ENCODE measurements around the gene RSPRY1. TPM values are rescaled to one million over a fixed set of nuclear protein-coding genes. Genes with fewer than 3 reads are reported as not detected.

Gene RSPRY1
- total and polyA plus RNA-seq, 2 donors (not counting 1 experiment from before 2014, with no cell fraction given), result 36.5 to 51.9 TPM

DNA sequence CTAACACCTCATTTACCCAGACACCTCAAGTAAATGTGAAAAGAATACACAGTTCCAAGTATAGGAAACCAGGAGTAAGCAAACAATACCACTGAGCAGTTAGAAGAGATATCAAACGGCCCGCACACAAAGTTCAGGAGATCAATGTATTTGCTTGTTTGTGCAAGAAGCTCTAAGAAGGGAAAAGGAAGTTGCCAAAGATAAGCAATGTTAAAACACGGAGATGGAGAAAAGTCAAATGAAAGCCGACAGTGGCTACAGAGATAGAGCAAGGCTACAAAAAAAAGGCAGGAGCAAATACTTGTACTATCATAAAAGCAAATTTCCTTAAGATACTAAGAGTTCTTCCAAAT is 29.8 kb upstream of the RSPRY1 start:
- H3K4me2 ChIP-seq (ENCODE audit: extremely low read depth, insufficient read depth, low read length), result no peak overlapping the region
- H3K9ac ChIP-seq (ENCODE audit: insufficient read depth, low read length), result no peak overlapping the region
- no peak overlapping the region for H3K27ac ChIP-seq (ENCODE audit: insufficient read depth, low read length)
- no peak for DNase-seq (ENCODE audit: low read depth in 2 of 2)
- no peaks in the 10 kb centered on the region for H3K79me2 ChIP-seq (ENCODE audit: control insufficient read depth, insufficient read depth, low read length)
- no peak overlapping the region for H3K4me3 ChIP-seq (replicated peaks in 1 of 4; ENCODE audit: control extremely low read depth in 1 of 4, insufficient read depth in 1 of 4, low read depth in 3 of 4, low read length in 4 of 4)
- H3K9me3 ChIP-seq (ENCODE audit: control insufficient read depth, insufficient read depth, low read depth, low read length), result no peaks in the 10 kb centered on the region
- H4K20me1 ChIP-seq (ENCODE audit: control insufficient read depth, extremely low read depth, insufficient read depth, low read length), result no peaks in the 10 kb centered on the region
- H2AFZ ChIP-seq (ENCODE audit: low read length), result no peak overlapping the region
- H3K36me3 ChIP-seq (ENCODE audit: control insufficient read depth, insufficient read depth, low read length), result peaks cover 2% of the 10 kb centered on the region
- H3K27me3 ChIP-seq (ENCODE audit: control insufficient read depth, insufficient read depth, low read length), result no peaks in the 10 kb centered on the region
- no peaks in the 10 kb centered on the region for H3K4me1 ChIP-seq (ENCODE audit: control insufficient read depth, extremely low read depth, insufficient read depth, low read length)
- no peak for TF ChIP-seq EZH2 (IDR thresholded peaks at IDR 0.05; ENCODE audit: low read length, missing control alignments)
- TF ChIP-seq CTCF (conservative IDR thresholded peaks at IDR 0.05 in 1 of 2, IDR thresholded peaks at IDR 0.05 in 1 of 2; ENCODE audit: low read depth in 1 of 2, low read length in 2 of 2), result no peak

GRCh38 chr16:57157533-57157932 is 28.6 kb upstream of the RSPRY1 start:
- Histone ChIP-seq H4K20me1 (ENCODE audit: control insufficient read depth, extremely low read depth, insufficient read depth, low read length) (no peaks in the 10 kb centered on the region), H3K36me3 (ENCODE audit: control insufficient read depth, insufficient read depth, low read length) (peaks cover 2% of the 10 kb centered on the region), H3K4me3 (replicated peaks in 1 of 4; ENCODE audit: control extremely low read depth in 1 of 4, insufficient read depth in 1 of 4, low read depth in 3 of 4, low read length in 4 of 4) (no peak overlapping the region), H3K27me3 (ENCODE audit: control insufficient read depth, insufficient read depth, low read length) (no peaks in the 10 kb centered on the region), H2AFZ (ENCODE audit: low read length) (no peak overlapping the region), H3K9ac (ENCODE audit: insufficient read depth, low read length) (no peak overlapping the region), H3K4me2 (ENCODE audit: extremely low read depth, insufficient read depth, low read length) (no peak overlapping the region), H3K4me1 (ENCODE audit: control insufficient read depth, extremely low read depth, insufficient read depth, low read length) (no peaks in the 10 kb centered on the region), H3K9me3 (ENCODE audit: control insufficient read depth, insufficient read depth, low read depth, low read length) (no peaks in the 10 kb centered on the region), H3K27ac (ENCODE audit: insufficient read depth, low read length) (no peak overlapping the region), H3K79me2 (ENCODE audit: control insufficient read depth, insufficient read depth, low read length) (no peaks in the 10 kb centered on the region)
- DNase-seq (ENCODE audit: low read depth in 2 of 2), result no peak
- TF ChIP-seq CTCF (conservative IDR thresholded peaks at IDR 0.05 in 1 of 2, IDR thresholded peaks at IDR 0.05 in 1 of 2; ENCODE audit: low read depth in 1 of 2, low read length in 2 of 2) (no peak), EZH2 (IDR thresholded peaks at IDR 0.05; ENCODE audit: low read length, missing control alignments) (no peak)

DNA sequence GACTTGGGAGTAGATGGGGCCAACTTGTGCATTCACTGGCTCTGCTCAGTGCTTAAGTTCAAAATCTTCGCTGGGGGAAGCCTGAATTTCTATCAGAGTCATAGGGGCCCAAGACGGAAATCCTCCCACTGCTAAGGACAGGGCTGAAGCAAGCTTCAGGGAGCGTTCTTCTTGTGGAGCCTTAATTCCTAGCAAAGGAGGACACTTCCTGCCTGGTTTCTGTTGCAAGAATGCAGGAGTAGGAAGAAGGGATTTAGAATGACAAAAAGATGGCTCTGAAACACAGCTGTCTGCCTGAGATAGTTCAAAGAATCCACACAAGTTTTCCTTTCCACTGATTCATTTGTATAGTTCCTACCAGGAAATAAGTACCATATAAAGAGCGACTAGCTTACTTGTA is 26.7 kb upstream of the RSPRY1 start:
- Histone ChIP-seq H3K27ac (ENCODE audit: insufficient read depth, low read length) (no peak overlapping the region), H3K9me3 (ENCODE audit: control insufficient read depth, insufficient read depth, low read depth, low read length) (no peaks in the 10 kb centered on the region), H3K36me3 (ENCODE audit: control insufficient read depth, insufficient read depth, low read length) (peaks cover 3% of the 10 kb centered on the region), H3K27me3 (ENCODE audit: control insufficient read depth, insufficient read depth, low read length) (no peaks in the 10 kb centered on the region), H2AFZ (ENCODE audit: low read length) (no peak overlapping the region), H3K4me1 (ENCODE audit: control insufficient read depth, extremely low read depth, insufficient read depth, low read length) (no peaks in the 10 kb centered on the region), H3K79me2 (ENCODE audit: control insufficient read depth, insufficient read depth, low read length) (no peaks in the 10 kb centered on the region), H3K9ac (ENCODE audit: insufficient read depth, low read length) (no peak overlapping the region), H3K4me2 (ENCODE audit: extremely low read depth, insufficient read depth, low read length) (no peak overlapping the region), H4K20me1 (ENCODE audit: control insufficient read depth, extremely low read depth, insufficient read depth, low read length) (no peaks in the 10 kb centered on the region), H3K4me3 (replicated peaks in 1 of 4; ENCODE audit: control extremely low read depth in 1 of 4, insufficient read depth in 1 of 4, low read depth in 3 of 4, low read length in 4 of 4) (no peak overlapping the region)
- TF ChIP-seq CTCF (conservative IDR thresholded peaks at IDR 0.05 in 1 of 2, IDR thresholded peaks at IDR 0.05 in 1 of 2; ENCODE audit: low read depth in 1 of 2, low read length in 2 of 2), result no peak
- DNase-seq (ENCODE audit: low read depth in 2 of 2), result no peak

Measured in fibroblast of lung (primary cell).